ENCODE measurements around the gene MYBPC2.

MYBPC2 gene

DNA sequence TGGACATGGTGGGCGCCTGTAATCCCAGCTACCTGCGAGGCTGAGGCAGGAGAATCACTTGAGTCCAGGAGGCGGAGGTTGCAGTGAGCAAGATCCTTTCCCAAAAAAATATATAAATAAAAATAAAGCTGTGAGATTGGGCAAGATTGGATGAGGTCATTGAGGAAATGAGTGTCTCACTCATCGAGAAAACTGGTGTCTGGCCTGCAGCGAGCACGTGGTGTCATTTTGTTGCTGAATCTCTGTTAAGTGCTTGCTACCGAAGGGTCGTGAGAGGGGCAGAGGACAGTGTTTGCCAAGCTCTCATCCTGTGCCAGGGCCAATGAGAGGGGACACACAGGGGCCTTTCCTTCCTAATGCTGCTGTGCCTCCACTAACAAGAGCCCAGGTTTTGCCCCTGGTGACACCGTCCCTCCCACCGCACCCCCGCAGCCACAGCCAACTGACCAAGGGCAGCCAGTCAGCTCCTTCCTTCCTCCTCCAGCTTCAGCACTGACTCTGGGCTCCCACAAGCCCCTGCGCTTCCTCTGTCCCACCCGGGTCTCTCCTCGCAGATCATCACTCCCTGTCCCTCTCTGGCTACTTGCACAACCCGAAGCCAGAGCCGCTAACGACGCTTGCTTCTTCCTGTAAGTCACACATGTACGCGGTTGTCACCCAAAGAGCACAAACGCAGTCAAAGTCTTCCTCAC, 45.4 kb upstream of the MYBPC2 start:
- TF ChIP-seq POLR2AphosphoS5 (IDR thresholded peaks at IDR 0.05; ENCODE audit: low read depth, low read length) (no peak), SIN3A (IDR thresholded peaks at IDR 0.05; ENCODE audit: borderline replicate concordance, insufficient read depth, low read length) (no peak), TAF1 (IDR thresholded peaks at IDR 0.05; ENCODE audit: borderline replicate concordance, insufficient read depth, low read length) (no peak), FOXP2 (optimal IDR thresholded peaks at IDR 0.05; ENCODE audit: borderline replicate concordance, extremely low read depth, extremely low read length, insufficient read depth) (no peak)
- TF ChIP-seq, protein P1, sequence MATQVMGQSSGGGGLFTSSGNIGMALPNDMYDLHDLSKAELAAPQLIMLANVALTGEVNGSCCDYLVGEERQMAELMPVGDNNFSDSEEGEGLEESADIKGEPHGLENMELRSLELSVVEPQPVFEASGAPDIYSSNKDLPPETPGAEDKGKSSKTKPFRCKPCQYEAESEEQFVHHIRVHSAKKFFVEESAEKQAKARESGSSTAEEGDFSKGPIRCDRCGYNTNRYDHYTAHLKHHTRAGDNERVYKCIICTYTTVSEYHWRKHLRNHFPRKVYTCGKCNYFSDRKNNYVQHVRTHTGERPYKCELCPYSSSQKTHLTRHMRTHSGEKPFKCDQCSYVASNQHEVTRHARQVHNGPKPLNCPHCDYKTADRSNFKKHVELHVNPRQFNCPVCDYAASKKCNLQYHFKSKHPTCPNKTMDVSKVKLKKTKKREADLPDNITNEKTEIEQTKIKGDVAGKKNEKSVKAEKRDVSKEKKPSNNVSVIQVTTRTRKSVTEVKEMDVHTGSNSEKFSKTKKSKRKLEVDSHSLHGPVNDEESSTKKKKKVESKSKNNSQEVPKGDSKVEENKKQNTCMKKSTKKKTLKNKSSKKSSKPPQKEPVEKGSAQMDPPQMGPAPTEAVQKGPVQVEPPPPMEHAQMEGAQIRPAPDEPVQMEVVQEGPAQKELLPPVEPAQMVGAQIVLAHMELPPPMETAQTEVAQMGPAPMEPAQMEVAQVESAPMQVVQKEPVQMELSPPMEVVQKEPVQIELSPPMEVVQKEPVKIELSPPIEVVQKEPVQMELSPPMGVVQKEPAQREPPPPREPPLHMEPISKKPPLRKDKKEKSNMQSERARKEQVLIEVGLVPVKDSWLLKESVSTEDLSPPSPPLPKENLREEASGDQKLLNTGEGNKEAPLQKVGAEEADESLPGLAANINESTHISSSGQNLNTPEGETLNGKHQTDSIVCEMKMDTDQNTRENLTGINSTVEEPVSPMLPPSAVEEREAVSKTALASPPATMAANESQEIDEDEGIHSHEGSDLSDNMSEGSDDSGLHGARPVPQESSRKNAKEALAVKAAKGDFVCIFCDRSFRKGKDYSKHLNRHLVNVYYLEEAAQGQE (IDR thresholded peaks at IDR 0.05; ENCODE audit: insufficient read depth in 1 of 2, low read depth in 2 of 2, low read length in 2 of 2), result no peak

DNA sequence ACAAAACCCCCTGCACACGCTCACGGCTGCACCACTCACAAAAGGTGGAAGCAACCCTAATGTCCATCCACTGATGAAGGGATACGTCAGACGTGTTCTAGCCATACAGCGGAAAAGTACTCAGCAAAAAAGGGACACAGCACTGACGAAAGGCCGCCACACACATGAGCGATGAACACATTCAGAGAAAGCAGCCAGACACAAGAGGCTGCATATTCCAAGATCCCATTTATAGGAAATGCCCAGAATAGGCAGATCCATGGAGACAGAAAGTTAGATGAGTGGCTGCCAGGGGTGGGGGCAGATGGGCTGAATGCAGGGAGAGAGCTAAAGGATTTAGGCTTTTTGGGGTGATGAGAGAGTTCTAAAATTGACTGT, 44.8 kb upstream of the MYBPC2 start:
- TF ChIP-seq TAF1 (IDR thresholded peaks at IDR 0.05; ENCODE audit: borderline replicate concordance, insufficient read depth, low read length), result no peak

DNA sequence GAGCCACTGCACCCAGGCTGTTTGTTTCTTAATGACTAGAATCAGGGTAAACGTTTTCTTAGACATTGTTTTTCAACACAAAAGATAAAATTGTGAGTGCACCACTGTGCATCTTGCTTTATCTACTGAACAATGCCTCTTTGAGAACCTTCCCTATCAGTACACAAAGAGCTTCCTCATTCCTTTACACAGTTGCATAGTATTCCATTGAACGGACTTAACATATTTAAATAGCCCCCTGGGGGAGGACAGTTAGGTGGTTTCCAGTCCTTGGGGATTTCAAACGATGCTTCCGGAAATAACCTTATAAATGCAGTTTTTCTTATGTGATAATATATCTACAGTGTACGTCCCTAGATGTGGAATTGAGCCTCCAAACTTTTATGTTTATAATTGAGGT, 39.9 kb upstream of the MYBPC2 start:
- TF ChIP-seq TAF1 (IDR thresholded peaks at IDR 0.05; ENCODE audit: borderline replicate concordance, insufficient read depth, low read length), result no peak
- no peak for TF ChIP-seq FOXP2 (optimal IDR thresholded peaks at IDR 0.05; ENCODE audit: borderline replicate concordance, extremely low read depth, extremely low read length, insufficient read depth)
- TF ChIP-seq POLR2AphosphoS5 (IDR thresholded peaks at IDR 0.05; ENCODE audit: low read depth, low read length), result no peak
- TF ChIP-seq, protein P1 (IDR thresholded peaks at IDR 0.05; ENCODE audit: insufficient read depth in 1 of 2, low read depth in 2 of 2, low read length in 2 of 2), result no peak
- no peak for TF ChIP-seq SIN3A (IDR thresholded peaks at IDR 0.05; ENCODE audit: borderline replicate concordance, insufficient read depth, low read length)

GRCh38 chr19:50393589-50393988, 39.1 kb upstream of the MYBPC2 start:
- TF ChIP-seq, protein P1 (IDR thresholded peaks at IDR 0.05; ENCODE audit: insufficient read depth in 1 of 2, low read depth in 2 of 2, low read length in 2 of 2), result no peak
- TF ChIP-seq SIN3A (IDR thresholded peaks at IDR 0.05; ENCODE audit: borderline replicate concordance, insufficient read depth, low read length) (no peak), POLR2AphosphoS5 (IDR thresholded peaks at IDR 0.05; ENCODE audit: low read depth, low read length) (no peak), FOXP2 (optimal IDR thresholded peaks at IDR 0.05; ENCODE audit: borderline replicate concordance, extremely low read depth, extremely low read length, insufficient read depth) (no peak), TAF1 (IDR thresholded peaks at IDR 0.05; ENCODE audit: borderline replicate concordance, insufficient read depth, low read length) (no peak)

DNA sequence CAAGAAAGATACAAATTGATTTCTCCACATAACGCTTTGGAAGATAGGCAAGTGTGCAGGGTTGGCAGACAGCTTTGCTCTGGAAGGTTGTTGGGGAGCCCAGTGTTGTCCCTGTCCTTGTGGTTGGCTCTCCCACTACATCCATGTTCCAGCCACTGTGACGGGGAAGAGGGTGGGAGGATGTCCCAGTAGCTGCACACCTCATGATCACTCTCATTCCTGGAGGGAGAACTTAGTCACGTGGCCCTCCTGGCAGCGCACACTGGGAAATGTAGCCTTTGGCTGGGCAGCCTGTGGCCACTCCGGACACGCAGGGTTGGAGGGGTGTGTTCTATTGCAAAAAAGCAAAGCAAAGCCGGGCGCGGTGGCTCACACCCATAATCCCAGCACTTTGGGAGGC, 38.7 kb upstream of the MYBPC2 start:
- TF ChIP-seq, protein P1 (IDR thresholded peaks at IDR 0.05; ENCODE audit: insufficient read depth in 1 of 2, low read depth in 2 of 2, low read length in 2 of 2), result no peak
